Body of pancreas (tissue), 4 donors: ENCODE data around the gene ASPG.

Experiments
- CTCF ChIP-seq, 7 experiments: fragments of 450-650 bp in 4 of 7; fragments of 200-600 bp in 3 of 7; sonication (generic) in 3 of 7; IDR thresholded peaks; one replicate each; pipeline ENCODE4 v1.5.1; 2016 to 2019; ENCODE audit warnings: antibody characterized with exemption in 7 of 7
- POLR2A ChIP-seq, 3 donors: fragments of 450-650 bp; IDR thresholded peaks; one replicate each; pipeline ENCODE4 v1.6.1; 2016; ENCODE audit warnings: antibody characterized with exemption in 3 of 3, mild to moderate bottlenecking in 2 of 3

DNA sequence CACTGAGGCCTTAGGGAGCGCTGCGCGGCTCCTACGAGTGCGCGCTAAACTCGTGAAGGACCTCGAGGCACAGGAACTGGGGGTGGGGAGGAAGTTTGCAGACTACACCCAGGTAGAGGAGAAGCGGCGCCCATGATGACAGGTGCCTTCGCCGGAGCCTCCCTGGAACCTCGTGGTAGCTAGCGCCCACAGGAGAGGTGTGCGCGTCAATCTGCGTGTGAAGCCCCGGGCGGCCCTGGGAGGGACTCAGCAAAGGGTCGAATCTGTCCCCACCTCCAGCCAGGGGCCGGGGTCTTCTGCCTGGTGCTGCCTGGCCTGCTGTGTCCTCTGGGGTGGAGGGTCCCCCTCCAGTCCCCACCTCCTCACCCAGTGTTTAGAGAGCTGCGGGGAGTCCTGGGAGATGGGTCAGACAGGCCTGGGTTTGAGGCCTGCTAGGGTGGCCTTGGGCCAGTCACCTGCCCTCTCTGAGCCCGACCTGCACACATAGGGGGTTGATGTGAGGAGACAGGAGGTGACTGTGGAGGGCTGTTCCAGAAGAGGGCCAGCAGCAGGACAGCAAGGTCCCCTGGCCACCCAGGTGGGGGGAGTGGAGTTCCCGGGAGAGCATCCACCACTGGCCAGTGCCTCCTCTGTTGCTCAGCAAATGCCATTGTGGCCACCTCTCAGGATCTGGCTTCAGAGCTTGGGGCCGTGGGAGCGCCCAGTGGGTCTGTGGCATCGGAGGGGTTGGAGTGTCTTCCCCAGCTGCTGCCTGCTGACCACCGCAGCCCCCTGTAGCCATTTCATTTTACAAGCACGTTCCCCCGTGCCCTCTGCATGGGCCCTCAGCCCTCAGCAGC, 32.7 kb downstream of the ASPG start:
- TF ChIP-seq POLR2A (IDR thresholded peaks at IDR 0.05) = no peak
- no peak for TF ChIP-seq CTCF (IDR thresholded peaks at IDR 0.05)
